H1 (cell line): ENCODE measurements around the gene NIT2. TPM values are rescaled to one million over a fixed set of nuclear protein-coding genes. Genes with fewer than 3 reads are reported as not detected.

Experiments used
- CTCF ChIA-PET: fragments of 300-600 bp; sonication (Branson Sonifier 250); formaldehyde crosslinking; loops from one replicate; lab custom pipeline; 2021; ENCODE audit not compliant: partially characterized antibody; lab: Charles Lee
- POLR2A ChIA-PET: fragments of 300-600 bp; sonication (Branson Sonifier 250); formaldehyde crosslinking; loops from one replicate; lab custom pipeline; 2021; ENCODE audit warnings: inconsistent platforms; ENCODE audit not compliant: partially characterized antibody; lab: Charles Lee
- DNase-seq, 2 experiments: peaks; one replicate each; pipeline versions ENCODE4 v3.0.0 to v3.0.0-alpha.2; 2010 to 2022; ENCODE audit warnings: low spot score in 2 of 2, low read depth in 1 of 2, mixed read lengths in 1 of 2
- FAIRE-seq: peaks from 2 replicates; lab custom pipeline; 2011; peaks lifted over from hg19 to GRCh38; lab: Jason Lieb, UNC
- H2AFZ ChIP-seq: 2 replicates; pipeline ENCODE4 v1.8.1; 2012; ENCODE audit warnings: low read length, inconsistent platforms
- H2AK5ac ChIP-seq: 2 replicates; pipeline ENCODE4 v1.6.1; 2013; ENCODE audit warnings: low read depth, low read length
- H2BK120ac ChIP-seq: replicated peaks from 2 replicates; pipeline ENCODE3; 2013; ENCODE audit warnings: low read depth, low read length, inconsistent platforms
- H2BK12ac ChIP-seq: 2 replicates; pipeline ENCODE4 v1.6.1; 2013; ENCODE audit warnings: low read depth, low read length
- H2BK15ac ChIP-seq: 2 replicates; pipeline ENCODE4 v1.6.1; 2013; ENCODE audit warnings: low read length
- H2BK20ac ChIP-seq: 2 replicates; pipeline ENCODE4 v1.6.1; 2013; ENCODE audit warnings: low read length
- H2BK5ac ChIP-seq: 2 replicates; pipeline ENCODE4 v1.6.1; 2013; ENCODE audit warnings: low read depth, low read length
- H3K14ac ChIP-seq: 2 replicates; pipeline ENCODE4 v1.6.1; 2013; ENCODE audit warnings: inconsistent platforms; ENCODE audit not compliant: insufficient read length
- H3K18ac ChIP-seq: 2 replicates; pipeline ENCODE4 v1.6.1; 2013; ENCODE audit warnings: low read length; ENCODE audit errors: extremely low read depth
- H3K23ac ChIP-seq: 2 replicates; pipeline ENCODE4 v1.6.1; 2013; ENCODE audit warnings: inconsistent platforms; ENCODE audit not compliant: insufficient read length
- H3K23me2 ChIP-seq: 2 replicates; pipeline ENCODE4 v1.6.1; 2013; ENCODE audit warnings: low read depth, low read length
- H3K27ac ChIP-seq: 2 replicates; pipeline ENCODE4 v1.6.1; 2011; ENCODE audit warnings: low read depth, low read length, inconsistent platforms
- H3K27me3 ChIP-seq, 4 experiments: replicated peaks in 1 of 4; 1 replicate in 1 of 4; 2 replicates in 3 of 4; pipeline versions ENCODE4 v1.6.1 to v1.8.1; 2011 to 2013; ENCODE audit warnings: low read length in 3 of 4, mild to moderate bottlenecking in 3 of 4, inconsistent platforms in 2 of 4, mixed read lengths in 2 of 4, moderate library complexity in 1 of 4; ENCODE audit not compliant: control insufficient read depth in 3 of 4, insufficient read depth in 3 of 4; ENCODE audit errors: extremely low read depth in 1 of 4
- H3K36me3 ChIP-seq, 4 experiments: 2 replicates each; pipeline versions ENCODE4 v1.6.1 to v1.8.1; 2011 to 2013; ENCODE audit warnings: mild to moderate bottlenecking in 4 of 4, low read length in 3 of 4, moderate library complexity in 2 of 4, control low read depth in 1 of 4, inconsistent platforms in 1 of 4; ENCODE audit not compliant: insufficient read depth in 4 of 4, control insufficient read depth in 2 of 4
- H3K4ac ChIP-seq: replicated peaks from 2 replicates; pipeline ENCODE3; 2013; ENCODE audit warnings: low read length, low read depth, mixed read lengths, inconsistent platforms; ENCODE audit not compliant: insufficient read length
- H3K4me1 ChIP-seq, 4 experiments: replicated peaks in 1 of 4; 1 replicate in 1 of 4; 2 replicates in 3 of 4; pipeline versions ENCODE4 v1.6.1 to v1.8.1; 2011 to 2013; ENCODE audit warnings: low read length in 3 of 4, inconsistent platforms in 2 of 4, mixed read lengths in 1 of 4; ENCODE audit not compliant: insufficient read depth in 4 of 4, control insufficient read depth in 3 of 4
- H3K4me2 ChIP-seq, 2 experiments: 2 replicates each; pipeline versions ENCODE4 v1.6.1 to v1.8.1; 2011 to 2013; ENCODE audit warnings: low read depth in 2 of 2, low read length in 2 of 2, control low read depth in 1 of 2, inconsistent platforms in 1 of 2, mild to moderate bottlenecking in 1 of 2; ENCODE audit not compliant: insufficient read depth in 1 of 2
- H3K4me3 ChIP-seq, 4 experiments: fragments of 200-600, 300-600 bp in 1 of 4; sonication (generic), shearing (Covaris generic), sonication (Bioruptor Twin) in 1 of 4; 2 replicates each; pipeline versions ENCODE4 v1.5.1 to v1.8.1; 2011 to 2016; ENCODE audit warnings: low read length in 4 of 4, low read depth in 3 of 4, control low read depth in 2 of 4, inconsistent platforms in 2 of 4, mild to moderate bottlenecking in 2 of 4, mixed read lengths in 1 of 4, moderate library complexity in 1 of 4; ENCODE audit not compliant: insufficient read depth in 2 of 4; ENCODE audit errors: extremely low read depth in 1 of 4
- H3K56ac ChIP-seq: replicated peaks from 2 replicates; pipeline ENCODE3; 2013; ENCODE audit warnings: low read depth, mild to moderate bottlenecking, mixed read lengths, low read length, inconsistent platforms; ENCODE audit not compliant: insufficient read length
- H3K79me1 ChIP-seq: 2 replicates; pipeline ENCODE4 v1.6.1; 2013; ENCODE audit warnings: low read depth, low read length, control low read depth
- H3K79me2 ChIP-seq, 2 experiments: 2 replicates each; pipeline versions ENCODE4 v1.6.1 to v1.8.1; 2012 to 2013; ENCODE audit warnings: low read length in 2 of 2, mild to moderate bottlenecking in 2 of 2, inconsistent platforms in 1 of 2; ENCODE audit not compliant: insufficient read depth in 2 of 2, control insufficient read depth in 1 of 2
- H3K9ac ChIP-seq, 4 experiments: replicated peaks in 1 of 4; 1 replicate in 1 of 4; 2 replicates in 3 of 4; pipeline versions ENCODE4 v1.6.1 to v1.8.1; 2011 to 2013; ENCODE audit warnings: low read depth in 3 of 4, low read length in 3 of 4, control low read depth in 2 of 4, mild to moderate bottlenecking in 2 of 4, moderate library complexity in 2 of 4, inconsistent platforms in 1 of 4; ENCODE audit errors: extremely low read depth in 1 of 4
- H3K9me3 ChIP-seq, 2 experiments: 2 replicates each; pipeline versions ENCODE4 v1.6.1 to v1.8.1; 2012 to 2013; ENCODE audit warnings: mild to moderate bottlenecking in 2 of 2, moderate library complexity in 2 of 2, control low read depth in 1 of 2, inconsistent platforms in 1 of 2, low read depth in 1 of 2, low read length in 1 of 2, mixed read lengths in 1 of 2; ENCODE audit not compliant: insufficient read depth in 2 of 2
- H4K20me1 ChIP-seq, 2 experiments: replicated peaks in 1 of 2; 2 replicates each; pipeline versions ENCODE3 to v1.8.1; 2011 to 2013; ENCODE audit warnings: inconsistent platforms in 2 of 2, low read length in 2 of 2, mild to moderate bottlenecking in 1 of 2; ENCODE audit not compliant: insufficient read depth in 2 of 2, control insufficient read depth in 1 of 2
- H4K5ac ChIP-seq: 2 replicates; pipeline ENCODE4 v1.6.1; 2013; ENCODE audit warnings: low read length, low read depth, mixed read lengths, inconsistent platforms; ENCODE audit not compliant: insufficient read length
- H4K8ac ChIP-seq: 2 replicates; pipeline ENCODE4 v1.8.0; 2013; ENCODE audit warnings: mild to moderate bottlenecking, moderate library complexity, low read length, inconsistent platforms; ENCODE audit not compliant: insufficient read depth; ENCODE audit errors: extremely low read depth
- H4K91ac ChIP-seq: replicated peaks from 2 replicates; pipeline ENCODE3; 2013; ENCODE audit warnings: low read length, mixed read lengths, inconsistent platforms; ENCODE audit not compliant: insufficient read length
- BACH1 ChIP-seq: IDR thresholded peaks from 2 replicates; pipeline ENCODE4 v1.6.1; 2012; ENCODE audit warnings: low read length, improper control_type of control experiment
- BRCA1 ChIP-seq: IDR thresholded peaks from 2 replicates; pipeline ENCODE4 v1.6.1; 2012; ENCODE audit warnings: low read depth, low read length, improper control_type of control experiment
- CEBPB ChIP-seq: IDR thresholded peaks from 2 replicates; pipeline ENCODE4 v1.6.1; 2012; ENCODE audit warnings: low read depth, low read length
- EGR1 ChIP-seq: IDR thresholded peaks from 2 replicates; pipeline ENCODE4 v1.6.1; 2011; ENCODE audit warnings: low read depth, low read length, borderline replicate concordance
- JUN ChIP-seq: IDR thresholded peaks from 2 replicates; pipeline ENCODE4 v1.6.1; 2011; ENCODE audit warnings: low read depth, mild to moderate bottlenecking, improper control_type of control experiment, low read length
- JUND ChIP-seq: IDR thresholded peaks from 2 replicates; pipeline ENCODE4 v1.6.1; 2011; ENCODE audit warnings: mild to moderate bottlenecking, improper control_type of control experiment, low read length
- NRF1 ChIP-seq: IDR thresholded peaks from 2 replicates; pipeline ENCODE4 v1.6.1; 2011; ENCODE audit warnings: mild to moderate bottlenecking, low read depth, low read length, improper control_type of control experiment
- RBBP5 ChIP-seq: IDR thresholded peaks from 2 replicates; pipeline ENCODE4 v1.7.1; 2012; ENCODE audit warnings: low read depth, mild to moderate bottlenecking, inconsistent platforms, low read length, moderate library complexity, borderline replicate concordance
- TBP ChIP-seq: IDR thresholded peaks from 2 replicates; pipeline ENCODE4 v1.6.1; 2011; ENCODE audit warnings: low read depth, low read length, improper control_type of control experiment
- TCF12 ChIP-seq: IDR thresholded peaks from 2 replicates; pipeline ENCODE4 v1.6.1; 2011; ENCODE audit warnings: low read depth, mild to moderate bottlenecking, low read length
- WGBS, 2 experiments: shearing (Covaris generic) in 1 of 2; methylation state at CpG; one replicate each; pipeline versions ENCODE4 v1.1.6 to v1.1.7; 2013 to 2015; ENCODE audit warnings: low lambda C conversion rate in 2 of 2, mixed read lengths in 2 of 2, inconsistent platforms in 1 of 2, low coverage in 1 of 2, missing lambda C conversion rate in 1 of 2; ENCODE audit not compliant: insufficient replicate concordance in 2 of 2, insufficient coverage in 1 of 2, insufficient read length in 1 of 2; ENCODE audit errors: extremely low coverage in 1 of 2, missing lambda C conversion rate in 1 of 2; 5-methylcytosine and 5-hydroxymethylcytosine counted together
- polyA plus RNA-seq, 7 experiments: library from polyadenylated mRNA; depleted of rRNA in 3 of 7; stranded (reverse) in 5 of 7; unstranded in 2 of 7; fragments of >200 nt in 5 of 7; fragments of 200-250 nt in 2 of 7; gene quantifications; 1 replicate in 5 of 7; 2 replicates in 1 of 7; 4 replicates in 1 of 7; pipeline versions ENCODE4 v1.2.1 to v1.2.3, GENCODE V29; 2011 to 2013; ENCODE audit warnings: missing spikeins in 2 of 7, mixed read lengths in 2 of 7
- total RNA-seq: library from RNA; stranded (reverse); fragmentation: NEBNext Ultra II Directional; extraction: Animal tissue kit (Norgen Biotek cat#: 25700); gene quantifications from 2 replicates; pipeline ENCODE4 v1.2.1, GENCODE V29; 2021
- TF ChIP-seq, protein P1 (sequence below), 3 experiments: IDR thresholded peaks; 1 replicate in 2 of 3; 2 replicates in 1 of 3; pipeline versions ENCODE4 v1.5.1 to v1.6.1; 2011; ENCODE audit warnings: low read length in 3 of 3, mild to moderate bottlenecking in 3 of 3, inconsistent platforms in 2 of 3, low read depth in 1 of 3, moderate library complexity in 1 of 3; ENCODE audit not compliant: insufficient read depth in 1 of 3; ENCODE audit errors: control extremely low read depth in 1 of 3

The NIT2 gene
- total and polyA plus RNA-seq, 2 of the 8 experiments (the other 6 are each of a cell fraction or from before 2014, with no cell fraction given) = 15.2 to 25.3 TPM

DNA sequence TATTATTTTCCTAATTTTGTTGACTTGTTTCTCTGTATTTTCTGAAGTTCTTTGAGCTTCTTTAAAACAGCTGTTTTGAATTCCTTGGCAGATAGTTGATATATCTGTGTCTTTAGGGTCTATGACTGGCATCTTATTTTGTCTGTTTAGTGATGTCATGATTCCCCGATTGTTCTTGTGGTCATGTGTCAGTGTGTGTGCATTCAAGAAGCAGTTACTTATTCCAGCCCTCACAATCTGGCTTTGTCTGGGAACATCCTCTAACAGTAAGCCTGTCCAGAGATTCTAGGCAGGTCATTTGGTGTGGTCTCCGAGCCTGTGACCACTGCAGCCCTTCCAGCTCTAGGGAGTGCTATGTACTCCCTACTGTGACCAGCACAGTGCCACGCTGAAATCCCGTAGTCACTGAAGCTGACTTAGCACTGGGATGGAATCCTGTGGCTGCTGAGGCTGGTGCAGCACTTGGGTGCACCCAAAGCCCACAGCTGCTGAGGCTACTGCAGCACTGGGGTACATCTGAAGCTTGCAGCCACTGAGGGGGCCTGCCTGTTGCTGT lies 73.5 kb downstream of the NIT2 start:
- H4K8ac ChIP-seq = no peak overlapping the region
- CTCF ChIA-PET = interaction anchor here (1.0 kb wide), 1 partner anchor 14 kb away, joined by 4 read pairs; no protein-coding TSS in a partner anchor
- TF ChIP-seq BRCA1 = no peak
- no peak for TF ChIP-seq JUND
- TF ChIP-seq EGR1 = no peak
- no peak for TF ChIP-seq TBP
- TF ChIP-seq TCF12 = no peak
- no peak for TF ChIP-seq RBBP5
- no peak for TF ChIP-seq JUN
- TF ChIP-seq BACH1 = 0 out of 2 replicates have a peak, but pooled peaks have one; percentile 40
- TF ChIP-seq, protein P1, sequence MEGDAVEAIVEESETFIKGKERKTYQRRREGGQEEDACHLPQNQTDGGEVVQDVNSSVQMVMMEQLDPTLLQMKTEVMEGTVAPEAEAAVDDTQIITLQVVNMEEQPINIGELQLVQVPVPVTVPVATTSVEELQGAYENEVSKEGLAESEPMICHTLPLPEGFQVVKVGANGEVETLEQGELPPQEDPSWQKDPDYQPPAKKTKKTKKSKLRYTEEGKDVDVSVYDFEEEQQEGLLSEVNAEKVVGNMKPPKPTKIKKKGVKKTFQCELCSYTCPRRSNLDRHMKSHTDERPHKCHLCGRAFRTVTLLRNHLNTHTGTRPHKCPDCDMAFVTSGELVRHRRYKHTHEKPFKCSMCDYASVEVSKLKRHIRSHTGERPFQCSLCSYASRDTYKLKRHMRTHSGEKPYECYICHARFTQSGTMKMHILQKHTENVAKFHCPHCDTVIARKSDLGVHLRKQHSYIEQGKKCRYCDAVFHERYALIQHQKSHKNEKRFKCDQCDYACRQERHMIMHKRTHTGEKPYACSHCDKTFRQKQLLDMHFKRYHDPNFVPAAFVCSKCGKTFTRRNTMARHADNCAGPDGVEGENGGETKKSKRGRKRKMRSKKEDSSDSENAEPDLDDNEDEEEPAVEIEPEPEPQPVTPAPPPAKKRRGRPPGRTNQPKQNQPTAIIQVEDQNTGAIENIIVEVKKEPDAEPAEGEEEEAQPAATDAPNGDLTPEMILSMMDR (IDR thresholded peaks at IDR 0.05; ENCODE audit: control extremely low read depth in 1 of 3, insufficient read depth in 1 of 3, low read depth in 1 of 3, low read length in 3 of 3) = peak in 1 of 3 experiments; percentile 4; a peak in 1 of 4 replicates
- TF ChIP-seq NRF1 = no peak
- no peak for TF ChIP-seq CEBPB

More for the DNA sequence above, 73.5 kb downstream of the NIT2 start:
- Histone ChIP-seq H3K4ac (no peak overlapping the region), H3K56ac (no peak overlapping the region), H3K18ac (no peak overlapping the region), H3K27ac (0 out of 2 replicates have a peak overlapping the region, but pooled peaks have one; percentile 19), H3K79me2 (peaks cover 0 to 56% of the 10 kb centered on the region in 2 experiments; a peak in 3 of 4 replicates), H3K4me2 (peak overlapping the region in 1 of 2 experiments; percentile 28; a peak in 2 of 4 replicates), H4K20me1 (peaks cover 0 to 1% of the 10 kb centered on the region in 2 experiments), H3K79me1 (0 out of 2 replicates have a peak, but pooled peaks cover 4% of the 10 kb centered on the region), H4K91ac (no peak overlapping the region), H3K27me3 (no peaks in the 10 kb centered on the region), H2BK15ac (no peak overlapping the region), H3K23me2 (no peaks in the 10 kb centered on the region), H3K4me3 (no peak overlapping the region), H2AK5ac (no peak overlapping the region), H3K4me1 (peaks cover 0 to 4% (median under 1%) of the 10 kb centered on the region in 4 experiments; a peak in 3 of 7 replicates), H3K36me3 (peaks cover 0 to 6% (median 0%) of the 10 kb centered on the region in 4 experiments; a peak in 4 of 8 replicates), H4K5ac (no peak overlapping the region), H3K23ac (no peak overlapping the region), H2BK120ac (no peak overlapping the region), H3K14ac (no peak overlapping the region), H3K9me3 (no peaks in the 10 kb centered on the region), H2BK20ac (no peak overlapping the region), H3K9ac (peak overlapping the region in 1 of 4 experiments; percentile 48; a peak in 1 of 7 replicates), H2BK5ac (no peak overlapping the region; the same call in 1 of the 2 replicates), H2AFZ (no peak overlapping the region), H2BK12ac (no peak overlapping the region)
- no peak for DNase-seq
- FAIRE-seq = peak; percentile 7
- WGBS, 2 experiments = 80% methylated on average over 3 of the region's 4 CpGs; no CpG with 5 or more reads in 1 of the 2 experiments
- POLR2A ChIA-PET = no interaction called here
